Measurements from ENCODE around the gene SFXN5.

SFXN5 gene

DNA sequence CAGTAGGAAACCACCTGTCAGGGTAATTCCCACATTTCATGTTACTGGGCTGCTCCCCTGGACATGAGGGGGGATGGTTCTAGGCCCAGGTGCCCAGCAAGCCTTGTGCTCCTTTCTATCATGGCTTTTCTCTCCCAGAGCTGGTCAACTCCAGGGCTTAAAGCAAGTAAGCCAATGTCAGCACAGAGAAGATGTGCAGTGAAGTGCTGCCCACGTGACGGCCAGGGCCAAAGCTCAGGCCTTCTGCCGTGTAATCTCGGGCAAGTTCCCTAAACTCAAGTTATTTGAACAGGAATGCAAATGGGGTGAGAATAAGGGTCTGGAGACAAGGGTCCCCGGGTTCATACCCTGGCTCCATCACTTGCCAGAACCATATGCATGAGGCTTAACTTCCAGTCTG is 16.5 kb downstream of the SFXN5 start:
- peaks cover 10% of the 10 kb centered on the region for H3K79me1 ChIP-seq (ENCODE audit: low read length)
- H3K4me2 ChIP-seq (ENCODE audit: low read length) = no peak overlapping the region
- H4K5ac ChIP-seq (ENCODE audit: low read length) = no peak overlapping the region
- no peak overlapping the region for H3K9ac ChIP-seq (ENCODE audit: low read length)
- no peaks in the 10 kb centered on the region for H3K27me3 ChIP-seq (ENCODE audit: insufficient read depth, low read length, poor library complexity)
- H2BK15ac ChIP-seq (replicated peaks; ENCODE audit: low read depth) = no peak overlapping the region
- no peak overlapping the region for H3K4ac ChIP-seq (ENCODE audit: low read depth, low read length)
- H2AK5ac ChIP-seq (ENCODE audit: low read length) = no peak overlapping the region
- no peak overlapping the region for H2BK5ac ChIP-seq (ENCODE audit: low read length)
- DNase-seq = no peak
- H4K8ac ChIP-seq (ENCODE audit: low read depth, low read length) = no peak overlapping the region
- H3K27ac ChIP-seq (ENCODE audit: low read depth, low read length) = no peak overlapping the region
- no peaks in the 10 kb centered on the region for H3K36me3 ChIP-seq (ENCODE audit: control insufficient read depth, insufficient read depth, low read length)
- no peak overlapping the region for H2BK120ac ChIP-seq (ENCODE audit: low read depth, low read length)
- peaks cover 2% of the 10 kb centered on the region for H3K4me1 ChIP-seq (ENCODE audit: control insufficient read depth, low read depth, low read length)
- no peak overlapping the region for H3K23ac ChIP-seq (ENCODE audit: low read length)
- no CpG with 5 or more reads among the region's 5 CpGs for WGBS (ENCODE audit: extremely low coverage, insufficient coverage, low lambda C conversion rate)
- H3K56ac ChIP-seq (ENCODE audit: low read length) = no peak overlapping the region
- peaks cover 5% of the 10 kb centered on the region for H3K79me2 ChIP-seq (ENCODE audit: control insufficient read depth, insufficient read depth, low read length)
- H3K18ac ChIP-seq (ENCODE audit: low read length) = no peak overlapping the region
- H3K4me3 ChIP-seq (ENCODE audit: low read length) = no peak overlapping the region

DNA sequence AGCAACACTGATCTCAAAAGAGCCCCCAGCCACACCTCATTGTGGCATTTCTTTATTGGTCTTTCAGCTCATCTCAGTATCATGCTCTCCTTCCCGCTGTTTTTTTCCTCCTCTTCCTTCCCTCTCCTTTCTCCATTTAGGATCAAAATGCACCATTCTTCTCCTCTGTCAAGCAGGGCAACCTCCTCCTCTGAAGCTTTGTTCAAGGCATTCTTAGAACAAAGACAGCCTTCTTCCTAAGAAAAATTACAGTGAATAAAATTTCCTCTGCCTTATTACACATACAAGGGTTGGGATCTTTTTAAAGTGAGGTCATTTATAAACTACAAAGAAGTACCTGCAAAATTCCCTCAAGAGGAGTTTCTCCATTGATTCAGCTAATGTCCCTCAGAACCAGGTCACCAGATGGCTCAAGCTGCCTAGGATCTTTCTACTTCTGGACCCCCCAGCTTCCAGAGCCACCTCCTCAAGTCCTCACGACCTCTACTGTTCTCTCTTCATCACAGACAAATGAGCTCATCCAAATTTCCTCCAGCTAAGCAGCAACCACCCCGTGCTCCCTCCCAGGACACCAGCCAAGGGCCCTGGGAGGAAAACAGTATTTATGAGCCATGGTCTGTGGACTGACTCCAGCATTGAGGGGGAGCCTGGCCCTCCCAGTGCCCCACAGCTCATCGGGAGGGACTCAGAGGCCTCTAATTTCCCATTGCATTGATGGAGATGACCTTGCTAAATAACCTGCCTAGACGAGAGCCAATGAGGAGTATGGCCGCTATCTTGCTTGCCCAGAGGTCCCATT is 18.0 kb downstream of the SFXN5 start:
- DNase-seq = no peak
- Histone ChIP-seq H2AK5ac (ENCODE audit: low read length) (no peak overlapping the region), H3K9ac (ENCODE audit: low read length) (no peak overlapping the region), H3K4ac (ENCODE audit: low read depth, low read length) (no peak overlapping the region), H3K18ac (ENCODE audit: low read length) (no peak overlapping the region), H3K4me1 (ENCODE audit: control insufficient read depth, low read depth, low read length) (peaks cover 2% of the 10 kb centered on the region), H4K5ac (ENCODE audit: low read length) (no peak overlapping the region), H3K4me2 (ENCODE audit: low read length) (no peak overlapping the region), H3K56ac (ENCODE audit: low read length) (no peak overlapping the region), H2BK5ac (ENCODE audit: low read length) (no peak overlapping the region), H3K23ac (ENCODE audit: low read length) (no peak overlapping the region), H3K36me3 (ENCODE audit: control insufficient read depth, insufficient read depth, low read length) (no peaks in the 10 kb centered on the region), H3K4me3 (ENCODE audit: low read length) (no peak overlapping the region), H4K8ac (ENCODE audit: low read depth, low read length) (no peak overlapping the region), H3K79me1 (ENCODE audit: low read length) (peaks cover 2% of the 10 kb centered on the region), H3K79me2 (ENCODE audit: control insufficient read depth, insufficient read depth, low read length) (no peaks in the 10 kb centered on the region), H2BK120ac (ENCODE audit: low read depth, low read length) (no peak overlapping the region), H3K27ac (ENCODE audit: low read depth, low read length) (no peak overlapping the region), H3K27me3 (ENCODE audit: insufficient read depth, low read length, poor library complexity) (no peaks in the 10 kb centered on the region), H2BK15ac (replicated peaks; ENCODE audit: low read depth) (no peak overlapping the region)
- WGBS (ENCODE audit: extremely low coverage, insufficient coverage, low lambda C conversion rate) = no CpG with 5 or more reads among the region's 6 CpGs

DNA sequence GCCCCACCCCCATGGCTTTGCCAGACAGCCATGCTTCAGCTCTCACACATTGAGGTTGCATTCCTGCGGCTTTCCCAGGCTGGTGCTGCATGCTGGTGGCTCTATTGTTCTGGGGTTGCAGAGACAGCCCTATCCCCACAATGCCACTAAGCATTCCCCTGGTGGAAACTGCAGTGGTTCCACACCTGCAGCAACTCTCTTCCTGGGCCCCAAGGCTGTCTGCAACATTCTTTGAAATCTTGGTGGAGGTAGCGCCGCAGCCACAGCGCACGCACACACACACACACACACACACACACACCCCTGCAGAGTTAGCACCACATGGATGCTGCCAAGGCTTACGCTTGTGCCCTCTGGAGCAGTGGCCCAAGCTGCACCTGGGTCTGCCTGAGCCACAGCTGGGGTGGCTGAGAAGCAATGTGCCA is 21.4 kb downstream of the SFXN5 start:
- Histone ChIP-seq H3K79me2 (ENCODE audit: control insufficient read depth, insufficient read depth, low read length) (no peaks in the 10 kb centered on the region), H2AK5ac (ENCODE audit: low read length) (no peak overlapping the region), H4K5ac (ENCODE audit: low read length) (no peak overlapping the region), H4K8ac (ENCODE audit: low read depth, low read length) (no peak overlapping the region), H3K9ac (ENCODE audit: low read length) (no peak overlapping the region), H3K23ac (ENCODE audit: low read length) (no peak overlapping the region), H3K27me3 (ENCODE audit: insufficient read depth, low read length, poor library complexity) (no peaks in the 10 kb centered on the region), H3K27ac (ENCODE audit: low read depth, low read length) (no peak overlapping the region), H3K36me3 (ENCODE audit: control insufficient read depth, insufficient read depth, low read length) (no peaks in the 10 kb centered on the region), H2BK5ac (ENCODE audit: low read length) (no peak overlapping the region), H3K79me1 (ENCODE audit: low read length) (peaks cover 2% of the 10 kb centered on the region), H3K56ac (ENCODE audit: low read length) (no peak overlapping the region), H3K4me2 (ENCODE audit: low read length) (no peak overlapping the region), H3K4me1 (ENCODE audit: control insufficient read depth, low read depth, low read length) (peaks cover 2% of the 10 kb centered on the region), H2BK15ac (replicated peaks; ENCODE audit: low read depth) (no peak overlapping the region), H3K4ac (ENCODE audit: low read depth, low read length) (no peak overlapping the region), H3K18ac (ENCODE audit: low read length) (no peak overlapping the region), H3K4me3 (ENCODE audit: low read length) (no peak overlapping the region), H2BK120ac (ENCODE audit: low read depth, low read length) (no peak overlapping the region)
- peak; percentile 90 for DNase-seq
- no CpG with 5 or more reads among the region's 6 CpGs for WGBS (ENCODE audit: extremely low coverage, insufficient coverage, low lambda C conversion rate)

DNA sequence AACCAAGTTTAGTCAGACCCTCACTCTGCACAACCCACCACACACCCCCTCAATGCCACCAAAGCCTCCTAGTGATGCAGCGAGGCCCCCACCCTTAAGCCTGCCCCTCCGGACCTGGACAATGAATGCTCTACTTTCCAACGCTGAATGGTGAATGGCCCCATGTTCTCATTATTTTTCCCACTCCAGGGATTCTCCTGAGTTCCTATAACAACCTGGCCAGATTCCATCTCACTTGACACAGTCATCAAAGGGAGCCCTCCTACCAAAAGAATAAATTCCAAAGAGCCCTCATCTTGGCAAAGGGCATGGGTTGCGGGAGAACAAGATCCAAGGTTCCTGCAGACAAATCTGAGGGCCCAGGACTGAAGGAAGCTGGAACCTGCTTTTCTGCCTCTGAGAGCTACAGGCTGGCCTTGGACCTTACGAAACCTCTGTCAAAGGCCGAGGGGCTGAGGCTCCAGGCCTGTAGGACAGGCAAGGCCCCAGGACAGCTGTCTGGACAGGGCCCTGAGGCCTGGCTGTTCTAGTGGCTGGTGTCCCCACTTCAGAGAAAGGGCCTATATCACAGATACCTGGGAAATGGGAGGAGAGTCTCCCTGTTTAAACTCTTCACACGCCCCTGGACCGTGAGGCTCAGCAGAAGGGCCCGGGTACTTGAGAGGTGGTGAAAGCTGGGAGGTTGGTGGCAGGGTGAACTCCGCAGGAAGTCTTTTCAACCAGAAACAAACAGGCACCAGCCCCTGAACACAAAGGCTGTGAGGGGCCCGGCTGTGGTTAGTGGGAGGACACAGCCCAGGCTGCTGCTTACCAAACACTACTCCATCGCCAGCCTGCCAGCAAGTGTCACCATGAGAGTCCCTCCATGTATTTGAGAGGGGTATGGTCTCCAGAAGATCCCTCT is 27.3 kb downstream of the SFXN5 start:
- H3K4me2 ChIP-seq (ENCODE audit: low read length) = no peak overlapping the region
- H2BK120ac ChIP-seq (ENCODE audit: low read depth, low read length) = no peak overlapping the region
- no peak overlapping the region for H3K9ac ChIP-seq (ENCODE audit: low read length)
- no peak overlapping the region for H2AK5ac ChIP-seq (ENCODE audit: low read length)
- H3K4ac ChIP-seq (ENCODE audit: low read depth, low read length) = no peak overlapping the region
- H3K18ac ChIP-seq (ENCODE audit: low read length) = no peak overlapping the region
- no peak overlapping the region for H2BK5ac ChIP-seq (ENCODE audit: low read length)
- H3K23ac ChIP-seq (ENCODE audit: low read length) = no peak overlapping the region
- H3K4me3 ChIP-seq (ENCODE audit: low read length) = no peak overlapping the region
- H4K5ac ChIP-seq (ENCODE audit: low read length) = no peak overlapping the region
- no CpG with 5 or more reads among the region's 12 CpGs for WGBS (ENCODE audit: extremely low coverage, insufficient coverage, low lambda C conversion rate)
- no peaks in the 10 kb centered on the region for H3K79me1 ChIP-seq (ENCODE audit: low read length)
- H3K27me3 ChIP-seq (ENCODE audit: insufficient read depth, low read length, poor library complexity) = no peaks in the 10 kb centered on the region
- H3K79me2 ChIP-seq (ENCODE audit: control insufficient read depth, insufficient read depth, low read length) = no peaks in the 10 kb centered on the region
- H2BK15ac ChIP-seq (replicated peaks; ENCODE audit: low read depth) = no peak overlapping the region
- DNase-seq = no peak
- H3K4me1 ChIP-seq (ENCODE audit: control insufficient read depth, low read depth, low read length) = no peaks in the 10 kb centered on the region
- no peak overlapping the region for H3K27ac ChIP-seq (ENCODE audit: low read depth, low read length)
- H3K56ac ChIP-seq (ENCODE audit: low read length) = no peak overlapping the region
- no peaks in the 10 kb centered on the region for H3K36me3 ChIP-seq (ENCODE audit: control insufficient read depth, insufficient read depth, low read length)
- no peak overlapping the region for H4K8ac ChIP-seq (ENCODE audit: low read depth, low read length)

DNA sequence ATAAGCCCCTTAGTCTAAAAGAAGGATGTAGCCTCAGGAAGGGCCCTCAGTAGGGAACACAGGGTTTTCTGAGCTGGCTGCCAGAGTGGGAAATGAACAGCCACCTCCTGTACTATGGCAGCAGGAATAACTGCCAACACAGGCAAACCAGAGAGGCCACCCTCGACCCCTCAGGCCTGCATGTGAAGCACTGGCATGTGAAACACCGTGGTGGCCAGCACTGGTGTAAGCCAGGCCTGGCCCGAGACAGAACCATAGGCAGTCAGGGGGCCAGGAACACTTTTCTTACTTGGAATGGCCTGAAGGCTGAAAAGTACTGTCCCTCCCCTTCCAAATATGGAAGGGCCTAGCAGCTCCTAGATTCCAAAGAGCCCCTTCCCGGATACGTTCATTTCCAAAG is 28.2 kb downstream of the SFXN5 start:
- no peak overlapping the region for H3K18ac ChIP-seq (ENCODE audit: low read length)
- H3K56ac ChIP-seq (ENCODE audit: low read length) = no peak overlapping the region
- WGBS (ENCODE audit: extremely low coverage, insufficient coverage, low lambda C conversion rate) = no CpG with 5 or more reads among the region's 5 CpGs
- no peak overlapping the region for H2AK5ac ChIP-seq (ENCODE audit: low read length)
- no peak overlapping the region for H3K9ac ChIP-seq (ENCODE audit: low read length)
- no peak for DNase-seq
- no peaks in the 10 kb centered on the region for H3K79me2 ChIP-seq (ENCODE audit: control insufficient read depth, insufficient read depth, low read length)
- H3K23ac ChIP-seq (ENCODE audit: low read length) = no peak overlapping the region
- H2BK15ac ChIP-seq (replicated peaks; ENCODE audit: low read depth) = no peak overlapping the region
- no peak overlapping the region for H2BK120ac ChIP-seq (ENCODE audit: low read depth, low read length)
- H4K8ac ChIP-seq (ENCODE audit: low read depth, low read length) = no peak overlapping the region
- H3K36me3 ChIP-seq (ENCODE audit: control insufficient read depth, insufficient read depth, low read length) = no peaks in the 10 kb centered on the region
- H3K27ac ChIP-seq (ENCODE audit: low read depth, low read length) = no peak overlapping the region
- no peaks in the 10 kb centered on the region for H3K4me1 ChIP-seq (ENCODE audit: control insufficient read depth, low read depth, low read length)
- no peaks in the 10 kb centered on the region for H3K79me1 ChIP-seq (ENCODE audit: low read length)
- H3K27me3 ChIP-seq (ENCODE audit: insufficient read depth, low read length, poor library complexity) = no peaks in the 10 kb centered on the region
- H2BK5ac ChIP-seq (ENCODE audit: low read length) = no peak overlapping the region
- H3K4me3 ChIP-seq (ENCODE audit: low read length) = no peak overlapping the region
- H3K4ac ChIP-seq (ENCODE audit: low read depth, low read length) = no peak overlapping the region
- no peak overlapping the region for H3K4me2 ChIP-seq (ENCODE audit: low read length)
- no peak overlapping the region for H4K5ac ChIP-seq (ENCODE audit: low read length)

All from mesendoderm (in vitro differentiated cells).